A549 (cell line): Measurements from ENCODE around the gene NADK2. TPM values are rescaled to one million over a fixed set of nuclear protein-coding genes. Genes with fewer than 3 reads are reported as not detected.
A peak's percentile ranks its signal among the peaks of the same experiment; 100 is the strongest.

ENCODE experiments used
- ATAC-seq, 2 experiments: fragments of 200-7000 bp in 1 of 2; fragments of >200 bp in 1 of 2; cut with Nextera tagmentation in 1 of 2; cut with Tn5 transposase in 1 of 2; 3 replicates each; pipeline versions ENCODE4 v1.8.0 to v1.9.1; 2018 to 2020; ENCODE audit warnings: mild to moderate bottlenecking in 1 of 2, moderate library complexity in 1 of 2
- CTCF ChIA-PET: fragments of 300-600 bp; sonication (Branson Sonifier 250); formaldehyde crosslinking; extraction: SDS; loops from one replicate; lab custom pipeline; 2021; ENCODE audit warnings: antibody characterized with exemption, inconsistent platforms; lab: Yijun Ruan, JAX
- POLR2A ChIA-PET: fragments of 350-600 bp; formaldehyde crosslinking; extraction: SDS; loops from one replicate; lab custom pipeline; 2021; ENCODE audit warnings: antibody characterized with exemption, inconsistent platforms; lab: Yijun Ruan, JAX
- DNase-seq, 2 experiments: peaks; one replicate each; pipeline versions ENCODE4 v3.0.0 to v3.0.0-alpha.2; 2011 to 2016; ENCODE audit warnings: low read depth in 1 of 2, low spot score in 1 of 2
- FAIRE-seq: peaks from 2 replicates; lab custom pipeline; 2011; peaks lifted over from hg19 to GRCh38; lab: Jason Lieb, UNC
- H3K27ac ChIP-seq, 2 experiments: fragments of >200 bp; sonication (Bioruptor Twin); formaldehyde crosslinking; 3 replicates each; pipeline ENCODE4 v1.5.1; 2016 to 2017
- H3K4me1 ChIP-seq: fragments of >200 bp; sonication (Bioruptor Twin); formaldehyde crosslinking; 3 replicates; pipeline ENCODE4 v1.6.1; 2016
- H3K4me2 ChIP-seq: fragments of >200 bp; sonication (Bioruptor Twin); formaldehyde crosslinking; 3 replicates; pipeline ENCODE4 v1.6.1; 2016
- H3K4me3 ChIP-seq: fragments of >200 bp; sonication (Bioruptor Twin); formaldehyde crosslinking; 3 replicates; pipeline ENCODE4 v1.5.1; 2016
- H3K9me3 ChIP-seq: fragments of >200 bp; sonication (Bioruptor Twin); formaldehyde crosslinking; 3 replicates; pipeline ENCODE4 v1.6.1; 2016
- BHLHE40 ChIP-seq: IDR thresholded peaks from 2 replicates; pipeline ENCODE4 v1.6.1; 2012; ENCODE audit warnings: low read depth, low read length, inconsistent platforms
- CBX2 ChIP-seq: fragments of 200-600 bp; sonication (generic); IDR thresholded peaks from 2 replicates; pipeline ENCODE4 v1.6.1; 2016; ENCODE audit warnings: low read depth, mild to moderate bottlenecking, borderline replicate concordance
- CEBPB ChIP-seq, 2 experiments: fragments of >200 bp in 1 of 2; sonication (Bioruptor Twin) in 1 of 2; formaldehyde crosslinking in 1 of 2; IDR thresholded peaks; 2 replicates each; pipeline ENCODE4 v1.6.1; 2012 to 2016
- CHD2 ChIP-seq: fragments of 150-350 bp; IDR thresholded peaks from 2 replicates; pipeline ENCODE4 v1.6.1; 2014; ENCODE audit warnings: low read length; ENCODE audit not compliant: partially characterized antibody
- CHD4 ChIP-seq: fragments of 200-600 bp; sonication (generic); IDR thresholded peaks from 2 replicates; pipeline ENCODE4 v1.6.1; 2016; ENCODE audit warnings: antibody characterized with exemption, mild to moderate bottlenecking, borderline replicate concordance
- CTCF ChIP-seq: fragments of >200 bp; sonication (Bioruptor Twin); formaldehyde crosslinking; IDR thresholded peaks from 3 replicates; pipeline ENCODE4 v1.5.1; 2016
- EHMT2 ChIP-seq: fragments of 200-600 bp; sonication (generic); IDR thresholded peaks from 2 replicates; pipeline ENCODE4 v1.6.1; 2016; ENCODE audit warnings: antibody characterized with exemption, low read depth, mild to moderate bottlenecking, moderate library complexity
- FOSB ChIP-seq: fragments of 250-450 bp; sonication (Bioruptor Pico); IDR thresholded peaks from 2 replicates; pipeline ENCODE4 v1.5.0; 2020; ENCODE audit warnings: mild to moderate bottlenecking, moderate library complexity
- HMGXB4 ChIP-seq: fragments of 250-450 bp; sonication (Bioruptor Pico); IDR thresholded peaks from 2 replicates; pipeline ENCODE4 v1.5.0; 2021; ENCODE audit warnings: mild to moderate bottlenecking, moderate library complexity, borderline replicate concordance
- MAFK ChIP-seq: fragments of 450-650 bp; IDR thresholded peaks from 2 replicates; pipeline ENCODE4 v1.6.1; 2014; ENCODE audit not compliant: partially characterized antibody
- MYC ChIP-seq: IDR thresholded peaks from 2 replicates; pipeline ENCODE4 v1.6.1; 2012; ENCODE audit warnings: mild to moderate bottlenecking, inconsistent platforms, low read length, improper control_type of control experiment, borderline replicate concordance
- NFE2L2 ChIP-seq: fragments of 150-350 bp; conservative IDR thresholded peaks from 2 replicates; pipeline ENCODE4 v1.6.1; 2014; ENCODE audit warnings: low read length
- NPAS2 ChIP-seq: fragments of 250-450 bp; sonication (Bioruptor Pico); IDR thresholded peaks from 2 replicates; pipeline ENCODE4 v1.8.0; 2022; ENCODE audit warnings: mild to moderate bottlenecking, moderate library complexity, borderline replicate concordance
- POLR2AphosphoS2 ChIP-seq: conservative IDR thresholded peaks from 2 replicates; pipeline ENCODE4 v1.6.1; 2012; ENCODE audit warnings: low read length, improper control_type of control experiment, inconsistent platforms
- RARB ChIP-seq: fragments of 250-450 bp; sonication (Bioruptor Pico); IDR thresholded peaks from 2 replicates; pipeline ENCODE4 v1.8.0; 2021; ENCODE audit warnings: mild to moderate bottlenecking, moderate library complexity
- RFX5 ChIP-seq: fragments of 450-650 bp; IDR thresholded peaks from 2 replicates; pipeline ENCODE4 v1.7.1; 2014; ENCODE audit warnings: antibody characterized with exemption, mild to moderate bottlenecking, moderate library complexity
- RNF2 ChIP-seq: fragments of 200-600 bp; sonication (generic); IDR thresholded peaks from 2 replicates; pipeline ENCODE4 v1.6.1; 2016; ENCODE audit warnings: low read depth, mild to moderate bottlenecking, antibody characterized with exemption, moderate library complexity, borderline replicate concordance
- SREBF2 ChIP-seq: fragments of 450-650 bp; IDR thresholded peaks from 2 replicates; pipeline ENCODE4 v1.6.1; 2014; ENCODE audit warnings: mild to moderate bottlenecking, moderate library complexity
- ZC3H11A ChIP-seq: fragments of 450-650 bp; IDR thresholded peaks from 2 replicates; pipeline ENCODE4 v1.6.1; 2014; ENCODE audit warnings: antibody characterized with exemption, mild to moderate bottlenecking
- ZFP36 ChIP-seq: fragments of 450-650 bp; IDR thresholded peaks from 2 replicates; pipeline ENCODE4 v1.6.1; 2014; ENCODE audit warnings: borderline replicate concordance; ENCODE audit not compliant: partially characterized antibody
- ZSCAN20 ChIP-seq: fragments of 250-450 bp; sonication (Bioruptor Pico); IDR thresholded peaks from 2 replicates; pipeline ENCODE4 v1.8.0; 2022; ENCODE audit warnings: mild to moderate bottlenecking, moderate library complexity
- WGBS: methylation state at CpG from one replicate; pipeline ENCODE4 v1.1.6; 2017; ENCODE audit errors: missing lambda C conversion rate; 5-methylcytosine and 5-hydroxymethylcytosine counted together
- polyA plus RNA-seq, 4 experiments: library from polyadenylated mRNA; depleted of rRNA in 3 of 4; stranded (reverse); fragments of >200 nt; fragmentation: RNase III in 1 of 4; extraction: RNeasy Plus Mini Kit Qiagen cat#74134 plus additional on column Dnase treatment in 1 of 4; gene quantifications; 2 replicates in 3 of 4; 3 replicates in 1 of 4; pipeline ENCODE4 v1.2.3, GENCODE V29; 2011 to 2017

NADK2 gene
- polyA plus RNA-seq, 2 of the 4 experiments (the other 2 are of a cell fraction), result 12.6 to 21.9 TPM

GRCh38 chr5:36240779-36241630 lies 720 bp downstream of the NADK2 start:
- FAIRE-seq (no peak), DNase-seq (peak; percentile 41 to 60), ATAC-seq (peak; percentile 72 to 78)
- no peaks in the 10 kb centered on the region for H3K9me3 ChIP-seq
- peak overlapping the region; percentile 95 for H3K4me2 ChIP-seq
- peak overlapping the region; percentile 90 to 93 for H3K27ac ChIP-seq
- WGBS, result 1% methylated on average over 15 of the region's 61 CpGs
- TF ChIP-seq RNF2, result no peak
- TF ChIP-seq HMGXB4 (CRISPR knock-in tag), result 0 out of 2 replicates have a peak, but pooled peaks have one; percentile 24
- TF ChIP-seq BHLHE40, result no peak
- no peak for TF ChIP-seq NFE2L2
- peaks cover 24% of the 10 kb centered on the region; the same call in 2 of the 3 replicates for H3K4me1 ChIP-seq
- H3K4me3 ChIP-seq, result peak overlapping the region; percentile 87
- POLR2A ChIA-PET, result interaction anchor here (2.1 to 2.8 kb wide), 2 partner anchors 11 to 90 kb away, joined by 5 to 19 read pairs; partner anchors contain the start of genes LMBRD2 and SKP2
- CTCF ChIA-PET, result interaction anchor here (0.7 to 4.4 kb wide), 30 partner anchors 9 to 455 kb away, joined by 3 to 21 read pairs (median 4); partner anchors contain the start of gene LMBRD2

GRCh38 chr5:36239370-36240293 lies 2.1 kb downstream of the NADK2 start:
- peak overlapping the region; percentile 95 for H3K4me2 ChIP-seq
- H3K27ac ChIP-seq, result peak overlapping the region in 1 of 2 experiments; percentile 93; a peak in 1 of 6 replicates
- H3K9me3 ChIP-seq, result no peaks in the 10 kb centered on the region
- TF ChIP-seq CTCF, result no peak
- no peak for TF ChIP-seq NPAS2 (CRISPR knock-in tag)
- no peak for TF ChIP-seq CHD4
- no peak for TF ChIP-seq ZC3H11A
- TF ChIP-seq CEBPB (IDR thresholded peaks at IDR 0.05), result no peak
- TF ChIP-seq EHMT2, result no peak
- no peak for TF ChIP-seq MYC
- no peak for TF ChIP-seq ZSCAN20 (CRISPR knock-in tag)
- TF ChIP-seq CBX2, result no peak
- no peak for TF ChIP-seq ZFP36
- no peak for TF ChIP-seq MAFK
- TF ChIP-seq SREBF2, result no peak
- no peak for TF ChIP-seq POLR2AphosphoS2
- no peak for TF ChIP-seq RARB
- no peak for TF ChIP-seq RFX5
- TF ChIP-seq FOSB (CRISPR knock-in tag), result no peak
- TF ChIP-seq CHD2, result no peak
- WGBS, result 50% methylated on average over 4 of the region's 4 CpGs
- FAIRE-seq, result no peak
- no peak for DNase-seq
- no peak overlapping the region for H3K4me3 ChIP-seq
- ChIA-PET POLR2A (no interaction called here), CTCF (interaction anchor here (1.0 to 1.6 kb wide), 2 partner anchors 38 to 456 kb away, joined by 3 to 4 read pairs; no protein-coding TSS in a partner anchor)
- peaks cover 24% of the 10 kb centered on the region; the same call in 2 of the 3 replicates for H3K4me1 ChIP-seq
- no peak for ATAC-seq
